Mesendoderm (in vitro differentiated cells): ENCODE results near the gene TEX10.

Experiments
- DNase-seq: peaks from one replicate; pipeline ENCODE4 v3.0.0; 2013
- H2AK5ac ChIP-seq: 2 replicates; pipeline ENCODE4 v1.6.1; 2013; ENCODE audit warnings: low read length, inconsistent platforms
- H2BK120ac ChIP-seq: 2 replicates; pipeline ENCODE4 v1.6.1; 2013; ENCODE audit warnings: low read depth, mild to moderate bottlenecking, low read length, moderate library complexity, mixed read lengths
- H2BK15ac ChIP-seq: replicated peaks from 2 replicates; pipeline ENCODE4 v1.6.1; 2013; ENCODE audit warnings: low read depth, mild to moderate bottlenecking, moderate library complexity
- H2BK5ac ChIP-seq: 2 replicates; pipeline ENCODE4 v1.6.1; 2013; ENCODE audit warnings: low read length, inconsistent platforms
- H3K18ac ChIP-seq: 2 replicates; pipeline ENCODE4 v1.6.1; 2013; ENCODE audit warnings: mild to moderate bottlenecking, low read length, mixed read lengths
- H3K23ac ChIP-seq: one replicate; pipeline ENCODE4 v1.6.1; 2013; ENCODE audit warnings: low read length
- H3K27ac ChIP-seq: 2 replicates; pipeline ENCODE4 v1.5.1; 2013; ENCODE audit warnings: low read depth, mild to moderate bottlenecking, inconsistent platforms, low read length, moderate library complexity
- H3K27me3 ChIP-seq: 2 replicates; pipeline ENCODE4 v1.6.1; 2013; ENCODE audit warnings: low read length, control low read depth, mild to moderate bottlenecking, inconsistent platforms; ENCODE audit not compliant: insufficient read depth, poor library complexity
- H3K36me3 ChIP-seq: 2 replicates; pipeline ENCODE4 v1.6.1; 2013; ENCODE audit warnings: low read length, inconsistent platforms; ENCODE audit not compliant: control insufficient read depth, insufficient read depth
- H3K4ac ChIP-seq: one replicate; pipeline ENCODE4 v1.6.1; 2013; ENCODE audit warnings: low read depth, mild to moderate bottlenecking, low read length, moderate library complexity
- H3K4me1 ChIP-seq: 2 replicates; pipeline ENCODE4 v1.6.1; 2013; ENCODE audit warnings: low read depth, low read length, inconsistent platforms; ENCODE audit not compliant: control insufficient read depth
- H3K4me2 ChIP-seq: 2 replicates; pipeline ENCODE4 v1.6.1; 2013; ENCODE audit warnings: low read length
- H3K4me3 ChIP-seq: 2 replicates; pipeline ENCODE4 v1.5.1; 2013; ENCODE audit warnings: mild to moderate bottlenecking, low read length
- H3K56ac ChIP-seq: one replicate; pipeline ENCODE4 v1.6.1; 2013; ENCODE audit warnings: low read length
- H3K79me1 ChIP-seq: 2 replicates; pipeline ENCODE4 v1.6.1; 2013; ENCODE audit warnings: low read length, inconsistent platforms
- H3K79me2 ChIP-seq: 2 replicates; pipeline ENCODE4 v1.6.1; 2013; ENCODE audit warnings: mild to moderate bottlenecking, low read length; ENCODE audit not compliant: control insufficient read depth, insufficient read depth
- H3K9ac ChIP-seq: 2 replicates; pipeline ENCODE4 v1.6.1; 2013; ENCODE audit warnings: low read length, inconsistent platforms
- H4K5ac ChIP-seq: one replicate; pipeline ENCODE4 v1.6.1; 2013; ENCODE audit warnings: low read length
- H4K8ac ChIP-seq: one replicate; pipeline ENCODE4 v1.6.1; 2013; ENCODE audit warnings: low read depth, mild to moderate bottlenecking, control low read depth, low read length, moderate library complexity
- WGBS: extraction: QIAGEN DNeasy Blood & Tissue Kit; methylation state at CpG from one replicate; pipeline ENCODE4 v1.1.7; 2013; ENCODE audit warnings: low lambda C conversion rate, missing lambda C conversion rate; ENCODE audit not compliant: insufficient coverage; ENCODE audit errors: extremely low coverage; 5-methylcytosine and 5-hydroxymethylcytosine counted together

The TEX10 gene

DNA sequence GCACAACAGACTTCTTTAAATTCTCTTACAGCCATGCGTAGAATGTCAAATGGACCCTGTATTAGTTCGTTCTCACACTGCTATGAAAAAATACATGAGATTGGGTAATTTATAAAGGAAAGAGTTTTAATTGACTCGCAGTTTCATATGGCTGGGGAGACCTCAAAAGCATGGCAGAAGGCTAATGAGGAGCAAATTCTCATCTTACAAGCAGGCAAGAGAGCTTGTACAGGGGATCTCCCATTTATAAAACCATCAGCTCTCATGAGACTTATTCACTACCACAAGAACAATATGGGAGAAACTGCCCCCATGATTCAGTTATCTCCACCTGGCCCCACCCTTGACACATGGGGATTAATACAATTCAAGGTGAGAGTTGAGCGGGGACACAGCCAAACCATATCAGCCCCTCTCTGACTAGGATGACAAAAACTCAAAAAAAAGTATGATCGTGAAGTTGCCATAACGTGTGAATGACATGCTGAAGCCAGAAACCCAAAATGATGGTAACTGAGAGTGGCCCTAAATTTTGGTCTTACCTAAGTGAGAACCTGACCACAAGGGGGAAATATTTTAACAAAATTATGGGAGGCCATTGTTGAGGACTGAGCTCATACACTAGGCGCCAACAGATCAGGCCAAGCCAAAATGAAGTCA, 17.5 kb upstream of the TEX10 start:
- H3K23ac ChIP-seq: no peak overlapping the region
- no peak for DNase-seq
- H3K4me3 ChIP-seq: no peak overlapping the region
- H3K4ac ChIP-seq: no peak overlapping the region
- H3K79me1 ChIP-seq: no peaks in the 10 kb centered on the region
- no peaks in the 10 kb centered on the region for H3K36me3 ChIP-seq
- no peak overlapping the region for H3K4me2 ChIP-seq
- H3K18ac ChIP-seq: no peak overlapping the region
- no peaks in the 10 kb centered on the region for H3K27me3 ChIP-seq
- no peak overlapping the region for H2AK5ac ChIP-seq
- no peak overlapping the region for H3K56ac ChIP-seq
- H3K79me2 ChIP-seq: no peaks in the 10 kb centered on the region
- no peak overlapping the region for H4K8ac ChIP-seq
- H2BK5ac ChIP-seq: no peak overlapping the region
- no peak overlapping the region for H4K5ac ChIP-seq
- no peak overlapping the region for H2BK120ac ChIP-seq
- H3K9ac ChIP-seq: no peak overlapping the region
- H2BK15ac ChIP-seq: no peak overlapping the region
- H3K27ac ChIP-seq: no peak overlapping the region
- no peaks in the 10 kb centered on the region for H3K4me1 ChIP-seq
- no CpG with 5 or more reads among the region's 7 CpGs for WGBS

DNA sequence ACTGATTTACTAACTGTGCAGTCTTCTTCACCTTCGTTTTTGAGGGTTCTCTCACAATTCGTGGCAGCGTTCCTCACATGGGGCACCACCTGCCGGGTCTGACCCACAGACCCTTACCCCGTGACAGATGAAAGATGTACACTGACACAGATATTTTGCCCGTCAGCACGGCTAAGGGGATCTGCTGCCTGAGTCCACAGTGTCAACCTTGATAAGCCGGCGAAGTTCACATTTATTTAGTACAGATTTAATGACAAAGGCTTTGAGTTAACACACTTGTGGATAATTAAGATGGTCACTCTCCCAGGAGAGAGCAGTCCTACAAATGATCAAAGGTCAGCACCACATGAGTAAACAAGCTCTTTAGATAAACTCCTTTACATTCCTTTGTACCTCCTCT, 15.9 kb upstream of the TEX10 start:
- no peak overlapping the region for H2AK5ac ChIP-seq
- H3K9ac ChIP-seq: no peak overlapping the region
- H3K23ac ChIP-seq: no peak overlapping the region
- H3K79me1 ChIP-seq: no peaks in the 10 kb centered on the region
- H2BK5ac ChIP-seq: no peak overlapping the region
- no peaks in the 10 kb centered on the region for H3K27me3 ChIP-seq
- no peaks in the 10 kb centered on the region for H3K79me2 ChIP-seq
- WGBS: no CpG with 5 or more reads among the region's 9 CpGs
- H4K5ac ChIP-seq: no peak overlapping the region
- H3K18ac ChIP-seq: no peak overlapping the region
- no peak for DNase-seq
- no peak overlapping the region for H2BK15ac ChIP-seq
- no peak overlapping the region for H3K56ac ChIP-seq
- H2BK120ac ChIP-seq: no peak overlapping the region
- H3K4ac ChIP-seq: no peak overlapping the region
- no peak overlapping the region for H3K27ac ChIP-seq
- no peak overlapping the region for H4K8ac ChIP-seq
- no peaks in the 10 kb centered on the region for H3K4me1 ChIP-seq
- no peak overlapping the region for H3K4me2 ChIP-seq
- no peaks in the 10 kb centered on the region for H3K36me3 ChIP-seq
- no peak overlapping the region for H3K4me3 ChIP-seq

DNA sequence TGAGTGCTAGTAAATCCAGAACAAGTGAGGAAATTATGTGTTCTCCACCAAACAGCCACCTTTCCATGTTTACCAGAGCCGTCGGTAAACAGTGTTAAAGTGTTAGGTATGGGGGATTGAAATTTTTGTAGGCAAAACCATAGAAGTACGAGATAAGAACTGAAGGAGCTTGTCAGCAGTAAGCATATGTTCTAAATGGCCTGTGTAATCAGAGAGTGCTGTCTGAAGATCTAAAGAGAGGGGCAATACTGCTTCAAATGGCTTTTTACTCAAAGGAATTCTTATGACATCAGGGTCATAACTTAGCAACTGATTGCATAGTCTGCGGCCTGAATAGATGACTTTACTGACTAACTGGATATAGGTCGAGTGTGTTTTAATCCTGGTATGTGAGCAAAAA, 13.4 kb upstream of the TEX10 start:
- no peak overlapping the region for H3K4me3 ChIP-seq

DNA sequence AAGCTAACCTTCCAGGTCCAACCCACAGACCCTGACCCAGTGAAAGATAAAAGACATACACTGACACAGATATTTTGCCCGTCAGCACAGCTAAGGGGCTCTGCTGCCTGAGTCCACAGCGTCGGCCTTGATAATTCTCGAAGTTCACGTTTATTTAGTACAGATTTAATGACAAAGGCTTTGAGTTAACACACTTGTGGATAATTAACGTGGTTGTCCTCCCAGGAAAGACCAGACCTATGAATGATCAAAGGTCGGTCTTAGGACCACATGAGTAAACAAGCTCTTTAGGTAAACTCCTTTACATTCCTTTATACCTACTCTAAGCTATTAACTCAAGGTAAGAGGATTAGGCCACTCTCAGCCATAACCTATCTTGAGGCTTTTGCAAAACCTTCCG, 11.3 kb upstream of the TEX10 start:
- no peak overlapping the region for H3K9ac ChIP-seq
- H3K36me3 ChIP-seq: no peaks in the 10 kb centered on the region
- no peak overlapping the region for H4K8ac ChIP-seq
- no peaks in the 10 kb centered on the region for H3K27me3 ChIP-seq
- H3K18ac ChIP-seq: no peak overlapping the region
- no peaks in the 10 kb centered on the region for H3K79me1 ChIP-seq
- H3K4ac ChIP-seq: no peak overlapping the region
- no peak overlapping the region for H2BK5ac ChIP-seq
- H3K4me1 ChIP-seq: no peaks in the 10 kb centered on the region
- H3K23ac ChIP-seq: no peak overlapping the region
- no peak overlapping the region for H3K27ac ChIP-seq
- no peak overlapping the region for H3K4me3 ChIP-seq
- no peak overlapping the region for H3K4me2 ChIP-seq
- no peaks in the 10 kb centered on the region for H3K79me2 ChIP-seq
- no peak overlapping the region for H4K5ac ChIP-seq
- H2BK15ac ChIP-seq: no peak overlapping the region
- no CpG with 5 or more reads among the region's 8 CpGs for WGBS
- no peak for DNase-seq
- no peak overlapping the region for H2AK5ac ChIP-seq
- no peak overlapping the region for H2BK120ac ChIP-seq
- no peak overlapping the region for H3K56ac ChIP-seq

More for the DNA sequence above, 13.4 kb upstream of the TEX10 start:
- Histone ChIP-seq H3K27ac (no peak overlapping the region), H3K9ac (no peak overlapping the region), H3K79me2 (no peaks in the 10 kb centered on the region), H2BK15ac (no peak overlapping the region), H3K4ac (no peak overlapping the region), H2BK120ac (no peak overlapping the region), H3K4me1 (no peaks in the 10 kb centered on the region), H3K79me1 (no peaks in the 10 kb centered on the region), H3K27me3 (no peaks in the 10 kb centered on the region), H3K36me3 (no peaks in the 10 kb centered on the region), H2AK5ac (no peak overlapping the region), H4K5ac (no peak overlapping the region), H2BK5ac (no peak overlapping the region), H3K4me2 (no peak overlapping the region), H3K56ac (no peak overlapping the region), H3K23ac (no peak overlapping the region), H3K18ac (no peak overlapping the region), H4K8ac (no peak overlapping the region)
- DNase-seq: no peak
- WGBS: no CpG with 5 or more reads among the region's 5 CpGs

DNA sequence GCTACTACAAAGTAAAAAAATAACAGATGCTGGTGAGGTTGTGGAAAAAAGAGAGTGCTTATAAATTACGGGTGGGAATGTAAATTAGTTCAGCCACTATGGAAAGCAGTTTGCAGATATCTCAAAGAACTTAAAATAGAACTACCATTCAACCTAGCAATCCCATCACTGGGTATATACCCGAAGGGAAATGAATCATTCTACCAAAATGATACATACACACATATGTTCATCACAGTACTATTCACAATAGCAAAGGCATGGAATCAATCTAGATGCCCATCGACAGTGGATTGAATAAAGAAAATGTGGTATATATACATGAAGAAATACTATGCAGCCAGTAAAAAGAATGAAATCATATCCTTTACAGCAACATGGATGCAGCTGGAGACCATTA, 6.3 kb upstream of the TEX10 start:
- Histone ChIP-seq H3K36me3 (no peaks in the 10 kb centered on the region), H3K18ac (no peak overlapping the region), H3K23ac (no peak overlapping the region), H3K4me3 (no peak overlapping the region), H3K4ac (no peak overlapping the region), H3K56ac (no peak overlapping the region), H4K8ac (no peak overlapping the region), H3K27ac (no peak overlapping the region), H2AK5ac (no peak overlapping the region), H2BK5ac (no peak overlapping the region), H4K5ac (no peak overlapping the region), H2BK15ac (no peak overlapping the region), H2BK120ac (no peak overlapping the region), H3K79me2 (no peaks in the 10 kb centered on the region), H3K4me2 (no peak overlapping the region), H3K4me1 (no peaks in the 10 kb centered on the region), H3K27me3 (no peaks in the 10 kb centered on the region), H3K79me1 (peaks cover 2% of the 10 kb centered on the region), H3K9ac (no peak overlapping the region)
- no peak for DNase-seq
- WGBS: no CpG with 5 or more reads among the region's 3 CpGs

DNA sequence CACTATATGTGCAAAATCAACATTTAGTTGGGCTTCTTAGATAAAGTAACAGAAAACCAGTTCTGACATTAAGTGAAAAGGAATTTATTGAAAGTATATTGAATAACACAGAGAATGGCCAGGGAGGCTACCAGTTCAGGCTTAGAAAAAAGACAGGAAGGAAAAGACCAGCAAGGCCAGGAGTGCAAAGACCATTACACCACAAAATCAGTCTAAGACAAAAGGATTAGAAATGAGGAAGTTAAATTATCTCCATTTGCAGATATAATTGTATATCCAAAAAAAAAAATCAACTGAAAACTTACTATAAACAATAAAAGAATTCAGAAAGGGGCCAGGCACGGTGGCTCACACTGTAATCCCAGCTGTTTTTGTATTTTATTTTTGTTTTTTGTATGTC, 4.8 kb upstream of the TEX10 start:
- H3K4me2 ChIP-seq: no peak overlapping the region
- H3K27ac ChIP-seq: no peak overlapping the region
- no peak overlapping the region for H4K5ac ChIP-seq
- no peak overlapping the region for H2AK5ac ChIP-seq
- H2BK15ac ChIP-seq: no peak overlapping the region
- peaks cover 2% of the 10 kb centered on the region for H3K79me2 ChIP-seq
- no peak overlapping the region for H3K4ac ChIP-seq
- H2BK5ac ChIP-seq: no peak overlapping the region
- peaks cover 2% of the 10 kb centered on the region for H3K79me1 ChIP-seq
- no peak overlapping the region for H3K9ac ChIP-seq
- H3K18ac ChIP-seq: no peak overlapping the region
- H3K23ac ChIP-seq: no peak overlapping the region
- H3K4me3 ChIP-seq: no peak overlapping the region
- no peak for DNase-seq
- H3K4me1 ChIP-seq: no peaks in the 10 kb centered on the region
- H3K27me3 ChIP-seq: no peaks in the 10 kb centered on the region
- WGBS: no CpG with 5 or more reads among the region's 1 CpG
- H4K8ac ChIP-seq: no peak overlapping the region
- H3K56ac ChIP-seq: no peak overlapping the region
- H3K36me3 ChIP-seq: no peaks in the 10 kb centered on the region
- H2BK120ac ChIP-seq: no peak overlapping the region
